NT2/D1 (cell line): ENCODE data around the gene ERI2.
"Not testable (repeated sequence)": the region's sequence is repeated elsewhere in the genome, so short reads cannot be mapped to it uniquely, and the experiment has no call there.

ENCODE experiments used
- DNase-seq: peaks from one replicate; pipeline ENCODE4 v3.0.0-alpha.2; 2011; ENCODE audit warnings: low read depth, low spot score
- H3K27me3 ChIP-seq: 2 replicates; pipeline ENCODE4 v1.6.0; 2011; ENCODE audit warnings: mild to moderate bottlenecking; ENCODE audit not compliant: insufficient read length, insufficient read depth
- H3K36me3 ChIP-seq: 2 replicates; pipeline ENCODE4 v1.6.1; 2011; ENCODE audit warnings: mild to moderate bottlenecking, low read length, mixed read lengths; ENCODE audit not compliant: insufficient read depth, insufficient read length
- H3K4me1 ChIP-seq: 2 replicates; pipeline ENCODE4 v1.5.1; 2011; ENCODE audit not compliant: insufficient read depth, insufficient read length
- H3K4me3 ChIP-seq: 2 replicates; pipeline ENCODE4 v1.5.1; 2011; ENCODE audit warnings: low read depth; ENCODE audit not compliant: insufficient read length
- H3K9ac ChIP-seq: 2 replicates; pipeline ENCODE4 v1.6.0; 2011; ENCODE audit warnings: low read depth; ENCODE audit not compliant: insufficient read length
- H3K9me3 ChIP-seq: 2 replicates; pipeline ENCODE4 v1.5.1; 2011; ENCODE audit warnings: mild to moderate bottlenecking, low read length; ENCODE audit not compliant: insufficient read depth
- SUZ12 ChIP-seq: IDR thresholded peaks from 2 replicates; pipeline ENCODE4 v1.6.1; 2011; ENCODE audit not compliant: insufficient read length, insufficient read depth; ENCODE audit errors: extremely low read depth
- YY1 ChIP-seq: IDR thresholded peaks from 2 replicates; pipeline ENCODE4 v1.6.1; 2011; ENCODE audit not compliant: insufficient read length, insufficient read depth
- ZNF274 ChIP-seq: IDR thresholded peaks from 2 replicates; pipeline ENCODE4 v1.6.1; 2011; ENCODE audit warnings: mild to moderate bottlenecking, low read depth, low read length

ERI2 gene

DNA sequence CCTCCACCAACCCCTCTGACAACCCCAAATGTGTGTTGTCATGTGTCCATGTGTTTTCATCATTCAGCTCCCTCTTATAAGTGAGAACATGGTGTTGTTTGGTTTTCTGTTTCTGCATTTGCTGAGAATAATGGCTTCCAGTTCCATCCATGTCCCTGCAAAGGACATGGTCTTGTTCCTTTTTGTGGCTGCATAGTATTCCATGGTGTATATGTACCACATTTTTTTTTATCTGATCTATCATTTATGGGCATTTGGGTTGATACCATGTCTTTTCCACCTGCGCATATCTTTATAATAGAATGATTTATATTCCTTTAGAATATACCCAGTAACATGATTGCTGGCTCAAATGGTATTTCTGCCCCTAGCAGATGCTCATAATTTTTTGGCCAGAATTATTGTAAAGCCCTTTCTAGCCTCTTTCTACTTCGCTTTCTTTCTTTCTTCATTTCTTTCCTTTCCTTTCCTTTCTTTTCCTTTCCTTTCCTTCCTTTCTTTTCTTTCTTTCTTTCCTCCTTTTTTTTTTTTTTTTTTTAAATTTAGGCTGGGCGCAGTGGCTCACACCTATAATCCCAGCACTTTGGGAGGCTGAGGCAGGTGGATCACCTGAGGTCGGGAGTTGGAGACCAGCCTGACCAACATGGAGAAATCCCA, 12.8 kb upstream of the ERI2 start:
- Histone ChIP-seq H3K4me1 (no peaks in the 10 kb centered on the region), H3K9me3 (no peaks in the 10 kb centered on the region), H3K36me3 (peaks cover 67% of the 10 kb centered on the region), H3K9ac (no peak overlapping the region), H3K27me3 (no peaks in the 10 kb centered on the region), H3K4me3 (no peak overlapping the region)
- DNase-seq = no peak
- TF ChIP-seq SUZ12 (no peak), YY1 (no peak), ZNF274 (no peak)

DNA sequence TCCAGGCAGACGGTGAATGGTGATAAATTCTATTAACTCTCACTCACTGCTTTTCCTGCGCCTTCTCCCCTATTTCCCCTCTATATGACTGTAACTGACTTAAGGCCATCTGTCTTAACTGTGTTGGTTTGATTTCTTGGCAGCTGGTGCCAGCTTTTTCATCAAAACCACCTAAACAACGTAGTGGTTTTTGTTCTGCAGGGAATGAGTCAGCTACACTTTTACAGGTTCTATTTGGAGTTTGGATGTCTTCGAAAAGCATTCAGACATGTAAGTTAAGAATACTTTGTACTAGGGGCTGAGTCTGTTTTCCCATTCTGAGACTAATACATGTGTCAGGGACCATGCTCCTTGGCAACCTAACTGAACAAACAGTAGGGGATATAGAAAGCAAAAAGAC, 8.5 kb upstream of the ERI2 start:
- no peak overlapping the region for H3K9ac ChIP-seq
- H3K27me3 ChIP-seq = no peaks in the 10 kb centered on the region
- peaks cover 59% of the 10 kb centered on the region for H3K36me3 ChIP-seq
- H3K4me3 ChIP-seq = no peak overlapping the region
- TF ChIP-seq ZNF274 (no peak), YY1 (no peak), SUZ12 (no peak)
- no peaks in the 10 kb centered on the region for H3K4me1 ChIP-seq
- H3K9me3 ChIP-seq = no peaks in the 10 kb centered on the region
- no peak for DNase-seq

DNA sequence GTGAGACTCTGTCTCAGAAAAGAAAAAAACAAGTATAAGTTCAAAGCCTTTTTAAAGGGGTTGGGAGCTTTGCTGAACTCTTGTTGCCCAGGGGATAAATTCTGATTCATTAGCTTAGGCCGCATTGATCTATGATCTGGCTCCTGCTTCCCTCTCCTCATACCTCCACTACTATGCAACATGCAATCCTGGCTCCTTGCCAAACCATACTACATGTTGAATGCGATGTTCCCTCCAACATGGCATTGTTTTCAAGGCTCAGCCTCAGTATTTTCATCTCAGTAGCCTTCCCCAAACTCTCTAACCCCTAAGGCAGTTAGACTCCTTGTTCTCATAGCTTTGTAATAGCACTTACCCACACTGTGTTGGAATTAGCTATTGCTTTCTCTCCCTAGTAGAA, 6.2 kb upstream of the ERI2 start:
- H3K27me3 ChIP-seq = no peaks in the 10 kb centered on the region
- no peak for DNase-seq
- H3K4me1 ChIP-seq = peaks cover 4% of the 10 kb centered on the region

DNA sequence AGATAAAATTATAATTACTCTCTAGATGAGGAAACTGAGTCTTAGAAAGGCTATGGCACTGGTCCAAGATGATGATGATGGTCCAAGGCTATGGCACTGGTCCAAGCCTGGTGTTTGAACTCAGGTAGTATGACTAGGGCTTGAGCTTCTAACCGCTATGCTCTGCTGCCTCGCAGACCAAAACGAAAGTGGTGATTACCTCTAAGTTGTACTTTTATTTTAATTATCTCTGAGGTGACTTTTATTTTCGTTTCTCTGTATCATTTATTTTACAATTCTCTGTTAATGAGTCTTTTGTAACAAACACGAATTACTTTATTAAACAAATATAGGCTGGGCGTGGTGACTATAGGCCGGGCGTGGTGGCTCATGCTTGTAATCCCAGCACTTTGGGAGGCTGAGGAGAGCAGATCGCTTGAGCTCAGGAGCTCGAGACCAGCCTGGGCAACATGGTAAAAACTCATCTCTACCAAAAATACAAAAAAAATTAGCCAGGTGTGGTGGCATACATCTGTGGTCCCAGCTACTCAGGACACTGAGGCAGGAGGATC, 5.7 kb upstream of the ERI2 start:
- no peak for TF ChIP-seq YY1
- no peak for TF ChIP-seq SUZ12
- no peak for TF ChIP-seq ZNF274
- Histone ChIP-seq H3K4me3 (no peak overlapping the region), H3K9me3 (no peaks in the 10 kb centered on the region), H3K36me3 (peaks cover 54% of the 10 kb centered on the region), H3K4me1 (peaks cover 4% of the 10 kb centered on the region), H3K27me3 (no peaks in the 10 kb centered on the region), H3K9ac (no peak overlapping the region)
- no peak for DNase-seq

More for the DNA sequence above, 6.2 kb upstream of the ERI2 start:
- no peak overlapping the region for H3K4me3 ChIP-seq
- no peaks in the 10 kb centered on the region for H3K9me3 ChIP-seq
- H3K9ac ChIP-seq = no peak overlapping the region
- H3K36me3 ChIP-seq = peaks cover 59% of the 10 kb centered on the region
- TF ChIP-seq SUZ12 = no peak
- no peak for TF ChIP-seq YY1
- no peak for TF ChIP-seq ZNF274

DNA sequence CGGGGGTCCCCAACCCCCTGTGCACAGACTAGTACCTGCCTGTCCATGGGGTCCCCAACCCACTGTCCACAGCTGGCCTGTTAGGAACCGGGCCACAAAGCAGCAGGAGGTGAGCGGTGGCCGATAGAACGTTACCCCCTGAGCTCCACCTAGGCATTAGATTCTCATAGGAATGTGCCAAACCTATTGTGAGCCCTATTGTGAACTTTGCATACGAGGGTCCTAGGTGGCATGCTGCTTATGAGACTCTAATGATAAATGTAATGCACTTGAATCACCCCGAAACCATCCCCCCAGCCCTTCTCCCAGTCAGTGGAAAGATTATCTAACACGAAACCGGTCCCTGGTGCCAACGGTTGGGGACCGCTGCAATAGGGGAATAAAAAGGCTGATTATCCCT, 1.6 kb upstream of the ERI2 start:
- Histone ChIP-seq H3K9ac (peak overlapping the region; percentile 99), H3K4me1 (peaks cover 4% of the 10 kb centered on the region), H3K36me3 (peaks cover 27% of the 10 kb centered on the region), H3K9me3 (no peaks in the 10 kb centered on the region), H3K27me3 (no peaks in the 10 kb centered on the region), H3K4me3 (peak overlapping the region; percentile 99)
- TF ChIP-seq SUZ12 = no peak
- no peak for TF ChIP-seq ZNF274
- no peak for TF ChIP-seq YY1
- DNase-seq = no peak

DNA sequence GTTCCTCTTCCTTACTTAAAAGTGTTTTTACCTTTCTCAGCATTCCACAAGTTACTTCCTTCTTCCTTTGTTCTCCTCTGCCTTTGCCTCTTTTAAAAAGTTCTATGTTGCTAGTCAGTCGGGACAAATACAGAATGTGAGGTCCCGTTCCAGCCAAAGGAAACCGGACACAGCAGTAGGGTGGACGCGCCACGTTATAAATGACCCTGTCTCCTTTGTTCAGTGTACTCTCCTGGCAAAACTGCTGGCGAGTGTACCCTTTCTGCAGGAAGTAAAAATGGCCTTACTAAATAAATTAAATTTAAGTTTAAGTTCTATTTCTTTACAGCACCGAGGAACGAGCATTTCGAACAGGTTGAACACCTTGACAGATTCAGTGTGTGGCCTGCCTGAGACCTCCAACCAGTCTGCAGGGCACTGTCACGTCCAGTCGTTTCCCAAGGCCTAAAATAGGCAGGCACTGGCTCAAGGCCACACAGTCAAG, 546 bp downstream of the ERI2 start:
- not testable (repeated sequence) for H3K27me3 ChIP-seq, H3K4me1 ChIP-seq, H3K9me3 ChIP-seq, DNase-seq
- H3K4me3 ChIP-seq = peak overlapping the region; percentile 99
- H3K36me3 ChIP-seq = peaks cover 39% of the 10 kb centered on the region
- H3K9ac ChIP-seq = peak overlapping the region; percentile 99

DNA sequence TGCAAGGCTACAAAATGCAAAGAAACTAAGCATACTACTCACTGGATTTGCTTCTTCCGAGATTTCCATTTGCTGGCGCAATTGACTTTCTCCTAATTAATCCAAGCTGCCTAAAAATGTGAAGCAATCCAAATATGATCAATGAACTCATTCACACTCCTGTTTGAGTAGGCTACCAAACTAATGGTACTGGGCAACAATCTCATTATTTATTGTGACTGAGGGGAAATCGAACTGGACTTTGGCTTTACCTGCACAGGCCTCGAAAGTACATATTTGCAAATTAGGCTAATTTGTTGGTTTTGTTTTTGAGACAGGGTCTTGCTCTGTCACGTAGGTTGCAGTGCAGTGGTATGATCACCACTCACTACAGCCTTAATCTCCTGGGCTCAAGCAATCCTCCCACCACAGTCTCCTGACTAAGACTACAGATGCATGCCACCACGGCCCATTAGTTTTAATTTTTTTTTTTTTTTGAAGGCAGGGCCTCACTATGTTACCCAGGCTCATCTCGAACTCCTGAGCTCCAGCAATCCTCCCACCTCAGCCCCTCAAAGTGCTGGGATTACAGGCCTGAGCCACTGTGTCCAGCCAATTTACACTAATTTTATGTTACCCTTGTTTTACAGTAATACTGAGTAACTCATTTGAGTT, 2.6 kb downstream of the ERI2 start:
- no peak for DNase-seq
- no peak for TF ChIP-seq ZNF274
- TF ChIP-seq SUZ12 = no peak
- no peak for TF ChIP-seq YY1

DNA sequence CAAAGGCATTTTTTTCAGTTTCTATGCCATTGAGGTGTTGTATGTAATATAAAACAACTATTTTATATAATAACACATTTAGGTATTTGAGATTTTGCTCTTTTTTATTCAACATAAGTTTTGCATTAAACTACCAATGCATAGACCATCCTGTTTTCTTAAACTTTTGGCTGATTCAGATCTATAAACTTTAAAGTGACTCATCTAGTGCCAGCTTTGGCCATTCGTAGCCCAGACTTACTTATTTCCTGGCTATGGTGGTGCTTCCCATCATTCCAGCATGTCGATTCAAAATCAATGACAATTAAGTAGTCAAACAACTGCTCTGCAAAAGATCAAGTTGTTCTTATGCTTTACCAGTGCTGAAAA, 3.1 kb downstream of the ERI2 start:
- no peak overlapping the region for H3K9ac ChIP-seq
- H3K36me3 ChIP-seq = peaks cover 41% of the 10 kb centered on the region
- no peaks in the 10 kb centered on the region for H3K9me3 ChIP-seq
- peaks cover 4% of the 10 kb centered on the region for H3K4me1 ChIP-seq
- no peak overlapping the region for H3K4me3 ChIP-seq
- DNase-seq = no peak
- TF ChIP-seq YY1 = no peak
- TF ChIP-seq ZNF274 = no peak
- no peak for TF ChIP-seq SUZ12
- H3K27me3 ChIP-seq = no peaks in the 10 kb centered on the region

More for the DNA sequence above, 2.6 kb downstream of the ERI2 start:
- Histone ChIP-seq H3K36me3 (peaks cover 36% of the 10 kb centered on the region), H3K9me3 (no peaks in the 10 kb centered on the region), H3K9ac (no peak overlapping the region), H3K4me3 (no peak overlapping the region), H3K27me3 (no peaks in the 10 kb centered on the region), H3K4me1 (peaks cover 4% of the 10 kb centered on the region)
